ENCODE measurements around the gene GNG7.

DNA sequence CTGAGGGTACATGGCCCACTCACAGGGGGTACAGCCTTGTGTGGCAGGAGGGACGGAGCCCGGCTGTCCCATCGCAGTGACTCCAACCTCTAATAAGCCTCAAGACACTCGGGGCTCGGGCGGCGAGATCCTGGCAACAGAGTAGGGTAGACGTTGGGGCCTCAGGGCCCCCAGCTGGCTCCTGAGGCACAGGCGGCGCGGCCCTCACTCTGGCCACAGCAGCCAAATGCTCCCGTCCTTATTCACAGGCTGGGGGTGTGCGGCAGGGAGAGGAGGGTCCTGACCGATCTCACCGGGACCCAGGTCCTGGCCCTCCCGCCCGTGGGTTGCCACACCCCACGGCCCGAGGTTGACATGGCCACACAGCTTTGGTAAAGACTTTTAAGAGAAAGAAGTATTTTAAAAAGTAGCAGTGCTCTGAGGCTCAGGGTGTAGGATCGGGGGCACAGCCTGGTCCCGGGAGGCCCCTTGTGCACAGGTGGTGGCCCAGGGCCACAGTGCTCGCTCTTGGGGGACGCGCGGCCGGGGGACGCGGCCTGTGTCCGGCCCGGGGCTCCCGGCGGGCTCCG lies 29.7 kb upstream of the GNG7 start:
- TF ChIP-seq, protein P1, sequence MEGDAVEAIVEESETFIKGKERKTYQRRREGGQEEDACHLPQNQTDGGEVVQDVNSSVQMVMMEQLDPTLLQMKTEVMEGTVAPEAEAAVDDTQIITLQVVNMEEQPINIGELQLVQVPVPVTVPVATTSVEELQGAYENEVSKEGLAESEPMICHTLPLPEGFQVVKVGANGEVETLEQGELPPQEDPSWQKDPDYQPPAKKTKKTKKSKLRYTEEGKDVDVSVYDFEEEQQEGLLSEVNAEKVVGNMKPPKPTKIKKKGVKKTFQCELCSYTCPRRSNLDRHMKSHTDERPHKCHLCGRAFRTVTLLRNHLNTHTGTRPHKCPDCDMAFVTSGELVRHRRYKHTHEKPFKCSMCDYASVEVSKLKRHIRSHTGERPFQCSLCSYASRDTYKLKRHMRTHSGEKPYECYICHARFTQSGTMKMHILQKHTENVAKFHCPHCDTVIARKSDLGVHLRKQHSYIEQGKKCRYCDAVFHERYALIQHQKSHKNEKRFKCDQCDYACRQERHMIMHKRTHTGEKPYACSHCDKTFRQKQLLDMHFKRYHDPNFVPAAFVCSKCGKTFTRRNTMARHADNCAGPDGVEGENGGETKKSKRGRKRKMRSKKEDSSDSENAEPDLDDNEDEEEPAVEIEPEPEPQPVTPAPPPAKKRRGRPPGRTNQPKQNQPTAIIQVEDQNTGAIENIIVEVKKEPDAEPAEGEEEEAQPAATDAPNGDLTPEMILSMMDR (optimal IDR thresholded peaks at IDR 0.05 in 1 of 3, IDR thresholded peaks at IDR 0.05 in 1 of 3, conservative IDR thresholded peaks at IDR 0.05 in 1 of 3; ENCODE audit: extremely low read depth in 1 of 3, insufficient read depth in 2 of 3, low read length in 3 of 3) = no peak
- no peak for TF ChIP-seq EZH2 (IDR thresholded peaks at IDR 0.05; ENCODE audit: low read length)
